HG03565 (cell line): ENCODE results near the gene RALGPS2.

ENCODE experiments used
- ATAC-seq: cut with Tn5 transposase; IDR thresholded peaks from one replicate; pipeline ENCODE4 v1.9.1; 2021; ENCODE audit warnings: mild to moderate bottlenecking, moderate library complexity; ENCODE audit not compliant: unreplicated experiment

RALGPS2 gene

DNA sequence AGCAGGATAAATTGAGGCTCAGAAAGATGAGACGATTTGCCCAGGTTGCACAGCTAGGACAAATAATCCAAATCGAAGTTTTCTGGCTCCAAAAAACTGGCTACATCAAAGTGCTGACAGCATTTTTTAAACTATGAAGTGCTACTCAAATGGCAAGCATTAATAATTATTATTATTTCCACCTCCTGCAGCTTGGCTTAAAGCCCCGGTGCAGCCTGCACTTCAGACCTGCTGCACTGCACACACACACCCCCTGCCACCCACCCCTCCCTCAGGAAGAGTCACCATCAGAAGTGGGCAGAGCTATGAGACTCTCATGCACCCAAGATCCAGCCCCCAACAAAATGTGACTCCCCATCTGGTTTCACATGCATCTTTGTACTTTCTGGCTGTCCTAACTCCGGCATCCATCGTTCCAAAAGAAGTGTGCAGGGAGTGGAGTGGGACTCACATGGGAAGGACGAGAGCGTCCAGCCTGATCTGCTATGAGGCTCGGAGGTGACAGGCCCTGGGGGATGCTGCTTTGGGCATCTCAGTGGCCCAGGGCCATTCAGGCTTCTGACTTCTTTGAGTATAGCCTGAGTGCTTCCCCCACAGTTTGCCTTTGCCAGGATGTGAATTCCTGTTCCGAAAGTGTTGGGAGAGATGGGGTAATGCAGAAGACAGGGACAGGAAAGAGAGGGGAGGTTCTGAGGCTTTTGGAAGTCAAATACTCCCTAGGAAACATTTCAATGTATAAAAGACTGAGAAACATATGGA, 235.6 kb downstream of the RALGPS2 start:
- no peak for ATAC-seq

GRCh38 chr1:178961331-178961730, 236.3 kb downstream of the RALGPS2 start:
- ATAC-seq, result no peak

- ATAC-seq, result no peak
Observed at GRCh38 chr1:178961868-178962267, 236.8 kb downstream of the RALGPS2 start.

GRCh38 chr1:178962853-178963711, 238.0 kb downstream of the RALGPS2 start:
- no peak for ATAC-seq

GRCh38 chr1:178964469-178965330, 239.7 kb downstream of the RALGPS2 start:
- ATAC-seq, result no peak

DNA sequence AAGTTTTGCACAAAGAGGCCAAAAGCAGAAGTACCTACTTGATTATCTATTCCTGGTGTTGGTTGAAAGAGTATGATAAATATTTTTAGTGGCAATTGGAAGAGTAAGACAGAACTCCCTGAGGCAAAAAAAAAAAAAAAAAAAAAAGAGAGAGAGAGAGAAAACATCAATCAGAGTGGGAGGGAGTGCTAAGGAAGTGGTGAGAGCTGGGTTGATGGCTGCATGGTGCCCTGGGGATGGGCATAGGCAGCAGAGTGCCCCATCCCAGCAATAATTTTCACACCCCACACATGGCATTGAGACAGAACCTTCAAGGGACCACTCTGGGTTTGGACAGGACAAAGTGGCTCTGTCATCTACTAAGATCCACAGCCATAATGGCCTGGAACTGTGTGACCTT, 241.3 kb downstream of the RALGPS2 start:
- ATAC-seq, result no peak

GRCh38 chr1:178969226-178969987, 244.4 kb downstream of the RALGPS2 start:
- ATAC-seq, result no peak

DNA sequence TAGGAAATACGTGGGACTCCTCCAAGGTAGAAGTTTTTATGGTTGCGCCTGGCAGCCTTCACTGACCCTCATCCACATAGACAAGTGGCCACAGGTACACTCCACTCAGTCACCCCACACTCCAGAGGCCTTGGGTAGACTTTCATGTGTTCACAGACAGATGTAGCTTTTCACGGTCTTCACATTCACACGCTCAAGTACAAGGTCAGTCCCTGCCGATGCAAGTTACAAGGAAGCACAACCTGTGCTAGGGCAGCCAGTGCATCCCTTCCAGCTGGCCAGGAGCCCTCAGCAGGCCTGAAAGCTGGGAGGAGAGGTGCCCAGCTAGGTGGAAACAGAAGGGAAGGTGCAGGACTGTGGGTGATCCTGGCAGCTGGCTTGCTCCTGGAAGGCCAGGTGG, 245.1 kb downstream of the RALGPS2 start:
- ATAC-seq, result no peak
